Right lobe of liver (tissue), 4 donors: ENCODE measurements around the gene STK33.

ENCODE experiments used
- CTCF ChIP-seq, 4 donors: fragments of 200-600 bp in 3 of 4; fragments of 450-650 bp in 1 of 4; IDR thresholded peaks; one replicate each; pipeline versions ENCODE4 v1.5.1 to v1.8.0; 2016 to 2022; ENCODE audit warnings: antibody characterized with exemption in 4 of 4, mild to moderate bottlenecking in 2 of 4
- POLR2A ChIP-seq: fragments of 450-650 bp; IDR thresholded peaks from one replicate; pipeline ENCODE4 v1.6.1; 2017; ENCODE audit warnings: antibody characterized with exemption, mild to moderate bottlenecking
- donor health status: DM: no; HTN: no; CAD: no.
- donor health status: DM: no; HTN: no; CAD: no.
- donor health status: DM: no; HTN: yes; CAD: no.

GRCh38 chr11:8392166-8392565, 201.9 kb downstream of the STK33 start:
- TF ChIP-seq CTCF (IDR thresholded peaks at IDR 0.05) (no peak), POLR2A (no peak)
